CD4-positive, alpha-beta T cell treated with Interleukin-6 for 4 hours (primary cell): Measurements from ENCODE around the gene CTNS.

ENCODE experiments used
- DNase-seq: peaks from one replicate; pipeline ENCODE4 v3.0.0-alpha.2; 2020; ENCODE audit warnings: mixed read lengths

Gene CTNS

DNA sequence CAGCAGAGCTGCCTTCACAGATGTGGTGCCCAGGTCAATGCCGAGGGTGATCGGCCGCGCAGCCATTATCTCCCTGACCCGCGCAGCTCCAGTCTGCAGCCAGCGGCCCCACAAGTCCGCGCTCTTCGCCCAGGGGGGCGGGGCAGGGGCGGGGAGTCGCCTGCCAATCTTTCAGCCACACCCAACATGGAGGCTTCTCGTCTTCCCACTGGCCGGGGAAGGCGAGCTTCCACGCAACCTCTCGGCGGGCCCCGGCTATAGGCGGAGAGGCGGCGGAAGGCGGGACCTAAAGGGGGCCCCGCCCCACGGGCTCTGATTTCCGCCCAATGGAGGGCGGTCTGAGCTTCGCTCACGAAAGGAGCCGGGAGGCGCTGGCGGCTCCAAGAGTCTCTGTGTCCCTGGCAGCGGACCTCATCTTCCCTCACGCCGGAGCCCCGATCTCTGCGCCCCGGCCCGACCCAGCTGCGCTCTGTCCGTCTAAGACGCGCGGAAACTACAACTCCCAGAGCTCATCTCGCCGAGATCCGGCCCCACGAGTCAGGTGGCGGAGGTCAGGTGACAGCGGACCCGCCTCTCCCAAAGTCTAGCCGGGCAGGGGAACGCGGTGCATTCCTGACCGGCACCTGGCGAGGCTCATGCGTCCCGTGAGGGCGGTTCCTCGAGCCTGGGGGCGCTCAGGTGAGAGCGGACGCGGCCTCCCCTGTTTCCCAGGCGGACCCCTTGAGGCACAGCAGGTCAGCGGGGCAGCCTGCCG lies at the start of gene CTNS, which contains the start of gene SHPK:
Gene CTNS (plus strand): TSS at position 607 of the 754 bp plus-strand sequence. CDS start 3,447 bp downstream, outside the sequence.
Gene SHPK (minus strand): TSS at position 97 of the 754 bp plus-strand sequence. CDS start 31 bp downstream, at position 66.
- peak; percentile 95 for DNase-seq

DNA sequence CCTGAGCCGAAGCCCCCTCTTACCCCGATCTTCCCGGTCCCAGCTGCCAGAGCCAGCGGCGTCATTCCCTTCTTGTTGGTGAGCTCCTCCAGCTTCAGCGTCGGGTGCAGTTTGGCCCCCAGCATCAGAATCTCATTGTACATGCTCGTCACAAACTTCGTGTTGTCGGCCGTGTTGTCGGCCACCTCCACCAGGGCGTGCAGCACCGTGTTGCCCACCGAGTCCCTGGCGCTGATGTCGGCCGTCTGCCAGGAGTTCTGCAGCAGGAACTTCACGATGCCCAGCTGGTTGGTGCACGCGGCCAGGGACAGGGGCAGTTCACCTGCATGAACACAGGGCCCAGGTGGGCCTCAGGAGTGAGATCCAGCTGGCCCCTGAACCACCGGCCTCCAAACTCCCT lies 46.8 kb upstream of the CTNS start:
- DNase-seq: no peak

DNA sequence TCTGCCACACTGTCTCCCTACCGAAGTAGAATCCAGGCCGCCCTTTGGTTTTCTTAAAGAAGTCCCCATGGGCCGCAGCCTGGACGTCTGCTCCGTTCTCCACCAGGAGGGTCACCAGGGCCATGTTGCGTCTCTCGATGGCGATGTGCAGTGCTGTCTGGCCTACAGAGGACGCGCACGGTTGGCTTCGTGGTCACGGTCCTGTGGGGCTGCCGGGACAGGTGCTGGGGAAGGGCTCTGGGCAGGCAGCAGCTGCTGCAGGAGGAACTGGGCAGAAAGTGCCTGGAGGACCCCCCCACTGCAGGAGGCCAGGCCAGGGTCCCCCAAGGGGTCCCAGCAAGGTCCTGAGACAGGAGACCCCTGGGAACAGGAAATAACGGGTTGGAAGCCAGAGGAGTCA lies 46.3 kb upstream of the CTNS start:
- DNase-seq: no peak

DNA sequence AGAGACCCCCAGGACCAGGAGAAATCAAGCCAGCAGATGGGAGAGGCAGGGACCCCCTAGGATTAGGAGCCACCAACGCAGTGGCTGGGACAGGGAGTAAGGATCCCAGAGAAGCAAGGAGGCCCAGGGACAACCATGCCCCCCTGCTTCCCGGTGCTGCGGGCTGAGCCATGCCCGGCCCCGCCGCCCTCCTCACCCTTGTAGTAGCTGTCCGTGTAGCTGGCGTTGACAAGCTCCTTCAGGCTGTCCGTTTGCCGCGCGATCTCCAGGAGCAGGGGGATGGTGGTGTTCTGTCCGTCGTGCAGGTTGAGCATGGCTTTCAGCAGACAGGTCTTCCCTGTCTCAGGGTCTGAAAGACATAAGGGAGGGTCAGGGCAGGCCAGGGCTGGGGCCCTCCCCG lies 45.8 kb upstream of the CTNS start:
- DNase-seq: no peak

DNA sequence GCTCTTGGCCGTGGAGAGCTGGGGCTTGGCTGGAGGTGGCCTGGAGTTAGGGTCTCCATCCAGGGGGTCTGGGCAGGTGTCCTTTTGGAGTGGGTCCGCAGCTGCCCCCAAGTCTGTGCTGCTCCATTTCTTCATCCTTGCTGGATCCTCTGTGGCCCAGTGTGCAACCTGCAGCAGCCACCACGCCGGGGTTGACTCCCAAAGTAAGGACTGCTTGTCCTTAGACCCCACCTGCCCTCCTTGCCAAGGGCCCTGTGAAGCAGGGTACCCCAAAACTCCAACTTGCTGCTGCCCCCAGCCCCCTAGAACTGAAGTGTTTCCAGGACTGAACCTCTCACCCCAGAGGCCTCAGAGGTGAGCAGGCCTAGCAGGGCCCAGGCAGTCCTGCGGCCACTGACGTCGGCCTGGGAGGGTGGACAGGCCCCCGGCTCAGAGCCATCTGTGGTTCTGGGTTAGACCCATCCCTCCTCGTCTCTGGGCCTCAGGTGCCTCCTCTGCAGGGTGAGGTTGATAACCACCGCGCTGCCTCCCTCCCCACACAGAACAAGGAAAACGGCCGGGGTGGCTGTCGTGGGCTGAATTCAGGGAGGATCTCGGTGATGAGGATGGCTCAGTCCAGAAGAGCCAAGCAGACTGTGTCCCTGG lies 44.2 kb upstream of the CTNS start:
- DNase-seq: no peak

DNA sequence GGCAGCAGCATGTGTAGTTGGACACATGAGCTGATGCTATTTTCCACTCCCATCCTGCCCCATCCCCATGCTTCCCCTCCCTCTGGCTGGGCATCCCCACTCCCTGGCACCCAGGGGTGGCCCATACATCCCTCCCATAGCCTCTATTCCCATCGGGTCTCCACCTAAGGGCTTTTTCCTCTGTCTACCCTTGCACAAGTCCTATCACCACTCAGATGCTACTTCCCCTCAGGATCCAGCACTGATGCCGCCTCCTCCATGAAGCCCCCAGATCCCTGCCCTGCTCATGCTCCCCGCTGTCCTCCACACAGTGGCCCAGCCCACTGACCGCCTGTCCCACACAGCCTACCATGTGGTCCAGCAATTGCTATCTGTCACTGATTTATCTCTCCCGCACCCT lies 43.2 kb upstream of the CTNS start:
- DNase-seq: no peak

- DNase-seq: no peak
These were observed 42.3 kb upstream of the CTNS start for GRCh38 chr17:3594051-3594800.

- no peak for DNase-seq
These were observed 41.6 kb upstream of the CTNS start for GRCh38 chr17:3594976-3595375.

GRCh38 chr17:3596804-3597464 lies 39.6 kb upstream of the CTNS start:
- DNase-seq: no peak

DNA sequence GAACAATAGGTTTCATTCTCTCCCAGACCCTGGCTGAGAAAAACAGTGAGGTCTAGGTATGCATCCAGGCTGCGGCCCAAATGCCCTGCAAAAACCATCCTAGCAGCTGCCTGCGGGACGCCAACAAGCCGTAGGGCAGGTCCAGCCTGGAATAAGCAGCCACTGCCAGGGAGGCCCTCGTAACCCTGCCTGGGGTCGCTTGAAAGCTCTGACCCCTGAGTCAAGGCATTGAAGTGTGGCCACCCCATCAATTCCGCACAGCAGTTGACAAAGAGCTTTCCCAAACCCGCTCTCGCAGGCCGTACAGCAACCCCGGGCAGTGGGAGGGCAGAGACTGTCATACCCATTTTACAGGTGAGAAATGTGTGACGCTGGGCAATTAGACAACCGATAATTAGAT lies 38.5 kb upstream of the CTNS start:
- DNase-seq: no peak

GRCh38 chr17:3600529-3601205 lies 35.9 kb upstream of the CTNS start:
- no peak for DNase-seq

DNA sequence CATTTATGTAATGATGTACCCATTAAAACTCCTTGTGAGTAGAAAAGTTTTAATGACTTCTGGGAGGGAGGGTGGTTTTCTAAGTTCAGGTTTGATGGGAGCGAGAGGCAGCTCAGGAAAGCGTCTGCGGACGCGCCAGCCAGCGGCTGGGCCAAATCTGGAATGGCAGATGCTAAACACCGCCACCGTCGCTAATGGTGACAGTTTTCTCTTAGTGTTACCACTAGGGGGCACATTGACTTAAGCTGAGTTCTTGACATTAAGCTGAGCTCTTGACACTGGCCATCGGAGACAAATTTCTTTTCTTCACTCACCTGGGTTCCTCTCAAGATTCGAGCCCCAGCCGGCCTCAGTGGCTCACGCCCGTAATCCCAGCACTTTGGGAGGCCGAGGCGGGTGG lies 34.1 kb upstream of the CTNS start:
- peak; percentile 7 for DNase-seq

- no peak for DNase-seq
These were observed 33.3 kb upstream of the CTNS start for GRCh38 chr17:3603119-3603869.

DNA sequence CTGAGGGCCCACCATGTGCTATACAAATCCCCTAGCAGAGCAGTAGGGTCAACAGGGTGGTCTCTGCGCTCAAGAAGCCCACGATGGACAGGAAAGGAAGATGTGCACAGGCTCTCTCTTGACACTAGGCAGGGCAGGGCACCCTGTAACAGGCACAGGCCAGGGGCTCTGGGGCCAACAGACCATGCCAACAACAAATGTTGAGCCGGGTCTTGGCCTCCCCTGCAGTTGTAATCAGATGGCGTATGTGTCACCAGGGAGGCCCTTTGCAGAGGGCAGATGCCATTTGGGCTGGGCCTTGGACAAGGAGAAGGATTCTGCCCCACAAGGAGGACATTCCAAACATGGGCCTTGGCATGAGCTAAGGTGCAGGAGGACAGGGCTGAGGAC lies 32.7 kb upstream of the CTNS start:
- DNase-seq: no peak

DNA sequence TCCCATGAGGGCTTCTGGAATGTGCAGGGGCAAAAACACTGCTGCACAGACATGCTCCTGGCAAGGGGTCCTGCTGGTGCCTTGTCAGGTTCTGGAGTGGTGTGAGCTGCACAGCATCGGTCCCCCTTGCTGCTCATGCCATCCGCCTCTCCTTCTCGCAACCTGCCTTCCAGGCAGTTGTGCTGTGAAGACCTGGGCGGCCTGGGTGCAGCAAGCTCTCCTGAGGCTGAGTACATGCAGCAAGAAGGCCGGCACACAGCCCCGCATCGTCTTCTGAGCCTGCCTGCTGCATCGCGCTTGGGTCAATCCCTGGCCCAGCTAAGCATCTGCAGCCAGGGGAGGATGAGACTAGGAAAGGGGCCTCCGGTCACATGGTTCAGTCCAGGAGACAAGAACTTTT lies 26.9 kb upstream of the CTNS start:
- no peak for DNase-seq

DNA sequence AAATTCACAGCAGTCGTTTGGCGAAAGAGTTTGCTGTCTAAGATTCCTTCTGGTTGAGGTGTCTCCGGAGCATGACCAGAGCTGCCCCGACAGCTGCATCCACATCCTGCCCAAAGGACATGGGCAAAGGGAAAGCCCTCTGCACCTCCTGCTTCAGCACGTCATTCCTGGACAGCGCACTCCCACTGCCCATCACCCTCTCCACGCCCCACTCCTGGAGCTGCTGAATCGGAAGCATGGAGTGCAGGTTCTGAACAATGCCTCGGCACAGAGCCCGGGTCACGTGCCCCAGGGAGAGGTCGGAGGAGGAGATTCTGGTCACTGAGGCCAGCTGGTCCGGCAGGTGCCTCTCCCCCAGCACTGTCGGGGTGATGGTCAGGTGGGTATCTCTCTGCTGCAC lies 26.0 kb upstream of the CTNS start:
- no peak for DNase-seq

DNA sequence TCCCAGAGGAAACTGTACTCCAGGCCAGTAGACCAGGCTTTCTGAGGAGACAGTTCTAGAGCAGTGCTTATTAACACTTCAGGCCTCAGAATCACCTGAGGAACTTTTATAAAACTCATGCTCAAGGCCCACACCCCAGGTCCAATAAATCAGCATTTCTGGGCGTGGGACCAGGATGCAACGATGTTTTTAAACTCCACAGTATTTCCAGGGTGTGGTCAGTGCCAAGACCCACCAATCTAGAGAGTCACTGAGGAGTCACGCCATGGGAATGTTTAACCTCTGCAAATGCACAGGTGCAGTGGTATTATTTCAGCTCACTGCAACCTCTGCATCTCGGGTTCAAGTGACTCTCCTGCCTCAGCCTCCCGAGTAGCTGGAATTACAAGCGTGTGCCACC lies 23.4 kb upstream of the CTNS start:
- DNase-seq: no peak

- DNase-seq: no peak
These were observed 21.2 kb upstream of the CTNS start for GRCh38 chr17:3615160-3615870.

GRCh38 chr17:3621146-3621720 lies 15.3 kb upstream of the CTNS start:
- no peak for DNase-seq

GRCh38 chr17:3622977-3623594 lies 13.5 kb upstream of the CTNS start:
- no peak for DNase-seq
